Right lobe of liver (tissue), 4 donors: ENCODE data around the gene ZNF512B.

Experiments used
- CTCF ChIP-seq, 4 donors: fragments of 200-600 bp in 3 of 4; fragments of 450-650 bp in 1 of 4; IDR thresholded peaks; one replicate each; pipeline versions ENCODE4 v1.5.1 to v1.8.0; 2016 to 2022; ENCODE audit warnings: antibody characterized with exemption in 4 of 4, mild to moderate bottlenecking in 2 of 4
- POLR2A ChIP-seq: fragments of 450-650 bp; IDR thresholded peaks from one replicate; pipeline ENCODE4 v1.6.1; 2017; ENCODE audit warnings: antibody characterized with exemption, mild to moderate bottlenecking
- donor health status: DM: no; HTN: no; CAD: no.
- donor health status: DM: no; HTN: no; CAD: no.
- donor health status: DM: no; HTN: yes; CAD: no.

- TF ChIP-seq CTCF (IDR thresholded peaks at IDR 0.05) (no peak), POLR2A (no peak)
Measured at GRCh38 chr20:63923651-63924050, 46.1 kb downstream of the ZNF512B start.
